D341Med (cell line): ENCODE measurements around the gene MRPS25.
"Not testable (repeated sequence)": the region's sequence is repeated elsewhere in the genome, so short reads cannot be mapped to it uniquely, and the experiment has no call there.

Experiments used
- DNase-seq: peaks from one replicate; pipeline ENCODE4 v3.0.0; 2012; ENCODE audit warnings: low spot score

Gene MRPS25

DNA sequence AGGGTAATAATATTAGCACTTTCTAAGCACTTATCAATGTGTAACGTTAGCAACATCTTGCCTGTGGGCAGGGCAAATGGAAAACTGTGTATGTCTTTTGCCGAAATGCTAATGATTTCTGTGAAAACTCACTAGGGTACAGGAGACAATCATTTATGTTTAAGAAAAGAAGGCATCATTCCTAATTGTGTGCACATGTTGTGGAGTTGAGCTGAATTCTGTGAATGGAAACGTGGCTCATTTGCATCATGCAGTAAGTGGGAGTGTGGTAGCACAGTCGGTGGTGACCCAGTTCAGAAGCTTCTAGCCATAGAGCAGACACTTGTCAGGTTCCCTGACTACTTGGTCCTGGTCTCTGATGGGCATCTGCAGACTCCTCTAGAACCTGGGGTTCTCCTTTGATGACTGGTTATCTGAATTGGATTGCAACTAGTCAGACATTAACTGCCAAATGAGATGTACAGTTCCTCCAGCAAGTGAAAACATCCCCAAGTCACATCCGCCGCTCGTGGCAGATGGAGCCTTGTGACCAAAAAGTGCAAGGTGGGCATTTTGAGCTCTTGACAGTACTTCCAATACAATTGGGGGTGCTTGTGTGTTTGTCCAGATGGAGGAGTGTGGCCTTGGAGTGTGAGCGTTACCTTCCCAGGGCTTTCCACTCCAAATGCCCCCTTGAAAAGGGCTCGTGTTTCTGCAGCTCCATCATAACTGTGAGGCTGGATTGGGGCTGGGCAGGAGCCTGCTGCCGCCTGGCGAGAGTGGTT lies 21.5 kb downstream of the MRPS25 start:
- DNase-seq: no peak

DNA sequence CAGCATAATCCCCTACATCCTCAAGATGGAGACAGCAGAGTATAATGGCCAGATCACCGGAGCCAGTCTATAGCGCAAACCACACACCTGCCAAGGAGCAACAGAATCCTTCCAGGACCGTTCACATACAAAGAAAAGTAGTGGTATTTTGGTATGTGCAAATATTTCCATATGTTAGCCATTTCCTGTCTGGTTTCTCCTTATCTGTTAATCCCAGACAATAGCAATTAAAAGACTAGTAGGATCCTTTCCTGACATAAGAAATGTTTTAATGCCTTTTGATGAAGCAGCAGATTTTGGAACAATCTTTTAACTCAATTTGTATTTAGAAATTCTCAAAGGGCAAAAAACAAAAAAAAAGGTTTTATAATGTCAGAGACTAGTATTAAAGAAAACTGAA lies 22.2 kb downstream of the MRPS25 start:
- DNase-seq: no peak

DNA sequence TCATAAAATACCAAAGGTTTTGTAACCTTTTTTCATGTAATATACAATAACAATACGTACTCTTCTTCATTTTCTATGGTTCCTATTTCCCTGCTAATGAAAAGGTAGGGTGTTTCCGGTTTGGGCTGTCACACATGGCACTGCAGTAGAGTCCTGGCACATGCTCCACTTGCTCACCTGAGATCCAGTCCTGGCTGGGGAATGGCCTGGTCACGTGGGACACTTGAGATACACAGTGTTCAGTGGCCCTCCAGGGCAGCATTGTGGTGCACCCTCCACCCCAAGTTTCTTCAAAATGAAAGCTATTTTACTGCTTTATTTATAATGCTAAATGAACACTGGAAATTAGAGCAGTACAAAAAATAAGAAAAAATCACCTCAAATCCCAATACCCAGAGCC lies 23.2 kb downstream of the MRPS25 start:
- no peak for DNase-seq

DNA sequence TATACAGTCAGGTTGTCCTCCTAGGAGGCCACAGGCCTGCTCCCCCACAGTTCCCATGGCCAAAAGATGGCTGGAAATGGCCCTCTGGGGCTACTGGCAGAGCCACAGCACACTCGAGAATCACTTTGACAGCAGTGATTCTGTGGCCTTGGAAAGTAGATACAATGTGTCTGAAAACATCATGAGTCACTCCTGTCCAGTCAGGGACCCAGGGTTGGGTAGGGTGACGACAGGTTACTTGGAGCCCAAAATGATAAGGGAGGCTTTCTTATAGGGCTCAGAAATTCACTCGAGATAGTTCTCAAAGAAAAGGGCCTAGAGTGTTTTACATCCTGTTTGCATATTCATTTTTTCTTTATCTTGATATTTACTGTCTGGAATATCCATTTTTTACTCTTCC lies 24.3 kb downstream of the MRPS25 start:
- DNase-seq: no peak

DNA sequence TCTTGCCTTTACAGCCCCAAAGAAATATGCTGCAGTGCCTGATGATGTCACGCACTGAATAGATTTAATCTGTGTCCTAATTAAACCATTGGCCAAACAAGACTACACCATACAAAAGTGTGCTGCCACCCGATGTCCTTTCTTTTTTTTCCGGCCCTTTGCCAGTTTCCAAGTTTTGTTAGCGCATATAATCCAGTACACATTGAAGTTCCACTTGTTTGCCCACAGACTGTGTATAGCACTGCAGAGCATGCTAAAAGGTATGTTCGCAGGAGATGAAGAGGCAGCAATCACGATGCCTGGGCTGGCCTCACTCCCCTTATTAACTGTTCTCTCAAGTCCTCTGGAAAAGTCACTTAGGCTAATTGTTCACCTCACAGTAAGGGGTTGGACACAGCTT lies 26.8 kb downstream of the MRPS25 start:
- no peak for DNase-seq

DNA sequence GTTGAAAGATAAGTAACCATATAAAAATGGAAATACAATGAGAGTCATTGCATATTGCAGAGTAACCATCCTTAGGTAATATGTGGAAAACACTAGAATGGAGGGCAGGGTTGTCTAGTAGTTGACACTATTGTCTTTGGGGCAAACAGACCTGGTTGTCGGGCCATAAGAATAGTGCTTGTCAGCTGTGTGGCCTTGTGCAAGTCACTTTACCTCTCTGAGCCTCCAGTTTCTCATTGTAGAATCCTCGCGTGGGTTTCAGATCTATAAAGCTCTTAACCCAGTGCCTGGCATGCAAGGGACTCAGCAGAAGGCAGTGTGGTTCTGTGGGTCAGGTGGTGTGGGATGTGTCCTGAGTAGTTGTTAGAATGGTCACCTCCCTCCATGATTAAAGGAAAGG lies 32.0 kb downstream of the MRPS25 start:
- DNase-seq: no peak

DNA sequence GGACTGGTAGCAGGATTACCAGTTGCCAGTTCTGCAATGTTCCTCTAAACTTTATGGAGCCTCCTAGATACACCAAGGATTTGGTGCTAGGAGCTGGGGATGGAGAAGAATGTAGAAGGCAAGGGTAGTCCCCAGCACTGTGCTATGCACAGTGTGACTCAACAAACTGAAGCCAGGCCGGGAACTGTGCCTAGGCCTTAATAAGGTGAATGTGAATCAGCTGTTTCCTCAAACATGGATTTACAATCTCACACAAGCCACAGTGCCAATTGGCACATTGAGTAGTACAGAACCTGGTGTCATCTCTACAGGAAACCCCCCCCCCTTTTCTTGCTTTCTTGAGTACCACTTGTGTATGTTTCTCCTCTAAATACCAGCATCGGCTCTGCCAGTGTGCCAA lies 32.5 kb downstream of the MRPS25 start:
- DNase-seq: no peak

DNA sequence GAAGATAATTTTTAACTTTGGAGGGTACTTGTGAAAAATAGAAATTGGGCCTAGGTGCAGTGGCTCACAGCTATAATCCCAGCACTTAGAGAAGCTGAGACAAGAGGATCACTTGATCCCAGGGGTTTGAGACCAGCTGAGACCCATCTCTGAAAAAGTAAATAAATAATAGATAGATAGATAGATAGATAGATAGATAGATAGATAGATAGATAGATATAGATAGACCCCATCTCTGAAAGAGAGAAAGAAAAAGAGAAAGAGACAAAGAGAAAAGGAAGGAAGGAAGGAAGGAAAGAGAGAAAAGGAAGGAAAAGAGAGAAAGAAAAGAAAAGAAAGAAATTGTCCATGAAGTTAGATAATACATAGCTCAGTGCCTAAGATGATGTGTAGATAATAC lies 35.5 kb downstream of the MRPS25 start:
- DNase-seq: no peak

DNA sequence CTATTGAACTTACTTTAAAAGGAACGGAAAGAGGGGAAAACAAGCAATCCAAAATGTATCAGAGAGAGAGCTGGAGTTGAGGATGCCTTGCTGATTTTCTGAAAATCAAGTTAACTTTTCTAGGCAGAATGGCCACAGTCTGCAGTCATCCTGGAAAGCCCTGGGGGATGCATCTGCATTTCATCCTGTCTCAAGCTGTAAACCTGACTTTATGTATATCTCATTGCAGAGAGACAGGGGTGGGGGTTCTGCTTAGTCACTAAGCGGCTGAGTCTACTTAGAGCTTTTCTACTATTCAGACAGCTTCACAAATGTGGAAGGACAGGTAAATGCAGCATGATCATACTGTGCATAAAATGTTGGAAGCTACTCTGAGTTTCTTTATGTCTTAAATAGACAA lies 41.4 kb downstream of the MRPS25 start:
- DNase-seq: no peak

DNA sequence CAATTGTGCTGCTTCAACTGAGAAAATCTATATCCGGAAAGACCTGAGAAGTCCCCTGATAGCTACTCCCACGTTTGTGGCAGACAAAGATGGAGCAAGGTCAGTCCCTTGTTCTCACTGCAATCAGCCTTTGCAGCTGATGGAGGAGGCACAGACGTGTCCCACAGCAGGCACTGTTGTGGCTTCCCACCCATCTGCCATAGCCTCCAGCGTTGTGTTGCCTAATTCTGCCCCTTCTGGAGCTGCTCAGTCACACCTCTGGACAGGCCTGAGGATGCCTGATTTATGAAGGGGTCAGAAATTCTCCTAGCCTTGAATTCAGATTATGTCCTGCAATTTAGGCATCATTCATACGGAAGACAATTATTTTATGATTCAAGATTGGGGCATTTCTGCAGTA lies 41.9 kb downstream of the MRPS25 start:
- no peak for DNase-seq

DNA sequence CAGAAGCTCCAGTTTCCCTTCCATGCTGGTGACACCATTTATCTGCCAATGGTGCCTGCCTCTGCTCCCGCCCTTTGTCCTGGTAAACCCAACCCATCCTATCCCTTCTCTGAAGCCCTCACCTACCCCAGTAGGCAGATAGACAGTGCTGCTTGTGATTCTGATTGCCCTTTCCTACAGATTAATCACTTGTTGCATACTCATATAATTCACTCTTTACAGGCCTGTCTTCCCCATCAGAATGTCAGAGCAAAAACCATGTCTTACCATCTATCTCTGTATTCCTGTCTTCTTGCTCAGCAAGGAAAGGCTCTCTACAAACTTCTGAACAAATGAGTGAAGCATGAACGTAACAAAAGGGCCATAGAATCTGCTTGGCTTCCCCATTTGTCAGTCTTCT lies 47.9 kb downstream of the MRPS25 start:
- DNase-seq: no peak

DNA sequence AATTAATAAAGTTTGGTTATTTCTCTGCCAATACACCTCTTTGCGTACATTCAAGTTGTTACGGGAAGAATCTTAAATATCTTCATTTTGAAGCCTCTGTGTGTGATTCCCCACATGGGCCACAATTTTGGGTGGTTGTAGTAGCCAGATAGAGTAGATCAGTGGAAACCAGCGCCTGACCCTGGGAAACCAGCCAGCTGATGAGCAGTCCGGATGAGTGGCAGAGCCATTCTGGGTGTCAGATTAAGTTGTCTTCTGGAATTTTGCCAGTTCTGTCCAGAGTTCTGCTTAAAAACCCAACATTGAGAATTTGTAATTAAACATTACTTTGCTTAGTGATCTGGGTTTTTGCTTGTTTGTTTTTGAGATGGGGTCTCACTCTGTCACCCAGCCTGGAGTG lies 49.7 kb downstream of the MRPS25 start:
- DNase-seq: no peak

DNA sequence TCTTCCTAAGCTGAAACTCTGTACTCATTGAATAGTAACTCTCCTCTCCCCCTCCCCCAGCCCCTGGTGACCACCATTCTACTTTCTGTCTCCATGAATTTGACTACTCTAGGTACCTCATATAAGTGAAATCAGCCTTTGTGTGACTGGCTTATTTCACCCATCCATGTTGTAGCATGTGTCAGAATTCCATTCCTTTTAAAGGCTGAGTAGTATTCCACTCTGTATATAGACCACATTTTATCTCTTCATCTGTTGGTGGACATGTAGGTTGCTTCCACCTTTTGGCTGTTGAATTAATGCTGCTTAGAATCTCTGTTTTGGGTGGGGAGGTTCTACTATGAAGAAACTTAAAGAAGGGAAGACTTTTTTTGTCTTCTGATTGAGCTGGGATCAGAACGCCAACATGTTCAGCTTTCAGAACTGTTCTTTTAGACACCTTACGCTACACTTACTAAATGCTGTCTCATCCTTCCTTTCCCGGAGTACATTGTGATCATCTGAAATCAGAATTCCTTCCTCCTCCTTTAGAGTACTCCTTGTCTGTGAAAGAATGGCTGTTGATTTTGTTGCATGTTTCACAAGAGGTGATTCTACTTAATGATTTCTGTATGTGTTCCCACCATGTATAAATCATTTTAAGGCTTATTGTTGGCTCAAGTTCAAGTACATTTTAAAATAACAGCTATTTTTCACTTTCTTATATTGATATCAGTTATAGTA lies 50.3 kb downstream of the MRPS25 start:
- no peak for DNase-seq

DNA sequence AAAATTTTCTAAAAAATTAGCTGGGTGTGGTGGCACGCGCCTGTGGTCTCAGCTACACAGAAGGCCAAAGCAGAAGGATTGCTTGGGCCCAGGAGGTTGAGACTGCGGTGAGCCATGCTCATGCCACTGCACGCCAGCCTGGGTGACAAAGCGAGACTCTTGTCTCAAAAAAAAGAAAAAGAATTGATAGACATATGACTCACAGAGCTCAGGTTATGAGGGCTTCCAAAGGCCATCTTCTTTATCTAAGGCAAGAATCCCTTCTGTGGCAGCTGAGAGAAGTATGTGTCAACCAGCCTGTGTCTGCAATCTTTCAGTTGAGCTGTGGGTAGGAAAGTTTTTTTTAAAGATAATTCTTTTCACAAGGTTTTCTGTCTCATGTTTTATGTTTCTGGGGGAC lies 53.9 kb downstream of the MRPS25 start:
- DNase-seq: no peak

DNA sequence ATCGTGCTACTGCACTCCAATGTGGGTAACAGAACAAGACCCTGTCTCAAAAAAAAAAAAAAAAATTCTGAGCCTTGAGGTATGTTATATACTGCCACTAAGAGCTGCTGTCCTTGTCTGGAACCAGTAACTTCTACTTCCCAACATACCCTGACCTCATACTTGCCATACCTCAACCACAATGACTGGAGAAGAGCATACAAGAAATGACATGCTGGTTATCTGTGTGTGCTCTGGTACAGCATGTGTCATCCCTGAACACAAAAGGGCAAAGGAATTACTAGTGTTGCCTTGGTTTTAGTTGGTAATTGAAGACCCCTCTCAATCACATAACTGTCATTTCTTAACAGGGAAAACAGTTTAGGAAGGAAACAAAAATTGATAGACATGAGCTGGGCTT lies 54.5 kb downstream of the MRPS25 start:
- no peak for DNase-seq

DNA sequence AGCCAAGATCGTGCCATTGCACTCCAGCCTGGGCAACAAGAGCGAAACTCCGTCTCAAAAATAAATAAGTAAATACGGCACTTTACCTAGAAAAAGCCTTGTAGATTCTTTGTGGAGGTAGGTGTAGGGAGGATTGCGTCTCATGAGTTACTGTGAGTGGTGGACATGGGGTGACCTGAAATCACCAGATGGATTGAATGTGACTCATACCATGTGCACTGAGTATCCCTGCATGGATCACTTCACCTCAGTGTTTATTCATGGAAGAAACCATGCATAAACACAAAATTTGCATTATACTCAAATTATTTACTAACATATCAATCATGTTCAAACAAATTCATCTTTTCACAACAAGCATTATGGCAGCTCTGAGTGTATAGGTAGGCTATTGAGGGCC lies 55.9 kb downstream of the MRPS25 start:
- no peak for DNase-seq

DNA sequence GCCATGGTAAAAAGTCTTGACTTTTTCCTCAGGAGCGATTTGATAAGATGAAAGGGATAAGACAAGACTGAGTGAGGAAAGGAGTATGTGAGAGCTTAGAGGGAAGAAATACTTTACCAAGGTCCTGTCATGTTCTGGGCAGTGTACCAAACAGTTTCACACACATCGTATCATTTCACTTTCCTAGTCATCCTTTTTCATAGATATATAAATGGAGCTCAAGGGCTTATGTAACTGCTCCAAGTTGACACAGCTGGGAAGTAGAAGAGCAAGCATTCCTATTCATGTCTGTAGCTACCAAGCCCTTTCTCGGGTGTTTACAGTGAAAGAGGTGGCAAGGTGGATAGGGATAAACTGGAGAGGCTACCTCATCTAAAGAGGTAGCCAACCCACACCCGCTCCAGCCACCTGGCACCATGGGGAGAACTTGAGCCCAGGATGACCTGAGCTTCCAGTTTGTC lies 57.4 kb downstream of the MRPS25 start:
- no peak for DNase-seq

DNA sequence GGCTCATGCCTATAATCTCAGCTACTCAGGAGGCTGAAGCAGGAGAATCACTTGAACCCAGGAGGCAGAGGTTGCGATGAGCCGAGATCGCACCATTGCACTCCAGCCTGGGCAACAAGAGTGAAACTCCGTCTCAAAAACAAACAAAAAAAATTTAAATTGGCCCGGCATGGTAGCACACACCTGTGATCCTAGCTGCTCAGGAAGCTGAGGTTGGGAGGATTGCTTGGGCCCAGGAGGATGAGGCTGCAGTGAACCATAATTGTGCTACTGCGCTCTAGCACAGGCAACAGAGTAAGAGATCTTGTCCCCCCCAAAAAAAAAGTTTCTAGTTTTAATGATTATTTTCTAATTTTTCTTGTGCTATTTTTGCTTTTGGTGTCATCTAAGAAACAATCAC lies 65.9 kb downstream of the MRPS25 start:
- DNase-seq: not testable (repeated sequence)
